GM19455 (cell line): ENCODE measurements around the gene MISP3.
"Not testable (repeated sequence)": the region's sequence is repeated elsewhere in the genome, so short reads cannot be mapped to it uniquely, and the experiment has no call there.

Experiments used
- ATAC-seq: cut with Tn5 transposase; IDR thresholded peaks from one replicate; pipeline ENCODE4 v1.9.1; 2021; ENCODE audit not compliant: unreplicated experiment

The MISP3 gene

GRCh38 chr19:14072535-14073260 lies at the start of gene MISP3:
MISP3 (plus strand) TSS chr19:14072786; CDS start chr19:14073310, 524 bp downstream.
- ATAC-seq: peak; percentile 5

- ATAC-seq: no peak
Observed at GRCh38 chr19:14023404-14024235, 49.0 kb upstream of the MISP3 start.

- not testable (repeated sequence) for ATAC-seq
Observed at GRCh38 chr19:14026652-14027192, 45.9 kb upstream of the MISP3 start.

GRCh38 chr19:14027856-14028450 lies 44.6 kb upstream of the MISP3 start, which contains the start of gene RLN3:
RLN3 (plus strand) TSS chr19:14028148; CDS start chr19:14028205, 57 bp downstream.
- no peak for ATAC-seq

- no peak for ATAC-seq
Observed at GRCh38 chr19:14028901-14029300, 43.7 kb upstream of the MISP3 start.

- ATAC-seq: no peak
Observed at GRCh38 chr19:14030997-14031718, 41.4 kb upstream of the MISP3 start.

GRCh38 chr19:14031719-14032480 lies 40.7 kb upstream of the MISP3 start, which contains the start of gene IL27RA:
IL27RA (plus strand) TSS chr19:14031762; CDS start chr19:14031873, 111 bp downstream.
- ATAC-seq: peak; percentile 60

GRCh38 chr19:14033946-14034345 lies 38.6 kb upstream of the MISP3 start:
- ATAC-seq: no peak

- ATAC-seq: not testable (repeated sequence)
Observed at GRCh38 chr19:14035159-14035558, 37.4 kb upstream of the MISP3 start.

- ATAC-seq: no peak
Observed at GRCh38 chr19:14035706-14036105, 36.9 kb upstream of the MISP3 start.

- no peak for ATAC-seq
Observed at GRCh38 chr19:14039181-14039580, 33.4 kb upstream of the MISP3 start.

GRCh38 chr19:14042659-14043608 lies 29.7 kb upstream of the MISP3 start:
- ATAC-seq: not testable (repeated sequence)

- not testable (repeated sequence) for ATAC-seq
Observed at GRCh38 chr19:14047866-14048265, 24.7 kb upstream of the MISP3 start.

- no peak for ATAC-seq
Observed at GRCh38 chr19:14048443-14049153, 24.0 kb upstream of the MISP3 start.

- ATAC-seq: no peak
Observed at GRCh38 chr19:14050512-14050911, 22.1 kb upstream of the MISP3 start.

- not testable (repeated sequence) for ATAC-seq
Observed at GRCh38 chr19:14050961-14051360, 21.6 kb upstream of the MISP3 start.

- ATAC-seq: no peak
Observed at GRCh38 chr19:14051980-14052379, 20.6 kb upstream of the MISP3 start.

GRCh38 chr19:14052470-14052869 lies 20.1 kb upstream of the MISP3 start:
- no peak for ATAC-seq
